HUES64 (cell line): ENCODE data around the gene ASMTL.

Source experiments
- H3K27ac ChIP-seq: 2 replicates; pipeline ENCODE4 v1.7.0; 2013; ENCODE audit warnings: low read depth, low read length, inconsistent platforms
- H3K27me3 ChIP-seq: 2 replicates; pipeline ENCODE4 v1.6.1; 2013; ENCODE audit warnings: mild to moderate bottlenecking, low read length; ENCODE audit not compliant: insufficient read depth
- H3K36me3 ChIP-seq: 2 replicates; pipeline ENCODE4 v1.6.1; 2013; ENCODE audit warnings: mild to moderate bottlenecking, low read length; ENCODE audit not compliant: insufficient read depth
- H3K4me1 ChIP-seq: 2 replicates; pipeline ENCODE4 v1.6.1; 2013; ENCODE audit warnings: mild to moderate bottlenecking, low read length, moderate library complexity; ENCODE audit not compliant: insufficient read depth
- H3K4me3 ChIP-seq: 2 replicates; pipeline ENCODE4 v1.5.1; 2013; ENCODE audit warnings: mild to moderate bottlenecking, low read length, moderate library complexity
- H3K9ac ChIP-seq: 2 replicates; pipeline ENCODE4 v1.6.1; 2013; ENCODE audit warnings: mild to moderate bottlenecking, low read depth, low read length
- H3K9me3 ChIP-seq: 2 replicates; pipeline ENCODE4 v1.6.1; 2013; ENCODE audit warnings: low read depth, low read length; ENCODE audit not compliant: insufficient read depth
- WGBS: fragments of 150-250, 120-280 bp; methylation state at CpG from one replicate; pipeline ENCODE4 v1.1.7; 2013; ENCODE audit warnings: missing lambda C conversion rate; 5-methylcytosine and 5-hydroxymethylcytosine counted together

ASMTL gene

DNA sequence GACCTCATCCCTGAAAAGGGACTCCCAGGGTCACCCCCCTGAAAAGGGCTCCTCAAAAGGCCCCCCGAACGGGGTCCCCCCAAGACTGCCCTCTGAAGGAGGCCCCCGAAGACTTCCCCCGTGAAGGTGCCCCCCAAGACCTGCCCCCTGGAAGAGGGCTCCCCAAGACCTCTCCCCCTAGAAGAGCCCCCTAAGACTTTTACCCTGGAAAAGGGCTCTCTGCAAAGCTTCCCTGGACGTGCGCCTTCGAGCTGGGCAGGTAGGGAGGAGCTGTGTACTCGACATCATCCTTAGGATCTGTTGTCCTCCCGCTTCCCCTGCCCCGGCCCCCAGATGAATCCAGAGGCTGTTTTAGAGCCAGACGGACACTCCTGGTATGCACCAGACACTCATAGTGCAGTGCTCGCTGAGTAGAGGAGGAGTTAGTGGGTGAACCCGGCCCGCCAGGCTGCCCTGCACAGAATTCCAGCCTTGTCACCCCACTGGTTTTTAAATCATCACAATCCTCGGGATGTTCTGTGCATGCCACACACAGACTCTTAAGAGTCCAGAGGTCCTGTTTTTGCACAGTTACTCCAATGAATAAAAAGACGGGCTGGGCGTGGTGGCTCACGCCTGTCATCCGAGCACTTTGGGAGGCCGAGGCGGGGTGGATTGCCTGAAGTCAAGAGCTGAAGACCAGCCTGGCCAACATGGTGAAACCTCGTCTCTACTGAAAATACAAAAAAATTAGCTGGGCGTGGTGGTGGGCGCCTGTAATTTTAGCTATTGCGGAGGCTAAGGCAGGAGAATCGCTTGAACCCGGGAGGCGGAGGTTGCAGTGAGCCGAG is 55.1 kb downstream of the ASMTL start:
- no peaks in the 10 kb centered on the region for H3K27me3 ChIP-seq
- H3K4me3 ChIP-seq = no peak overlapping the region
- H3K36me3 ChIP-seq = peaks cover 52% of the 10 kb centered on the region
- H3K9ac ChIP-seq = no peak overlapping the region
- H3K27ac ChIP-seq = no peak overlapping the region
- H3K9me3 ChIP-seq = no peaks in the 10 kb centered on the region
- WGBS = 95% methylated on average over 26 of the region's 29 CpGs
- H3K4me1 ChIP-seq = no peaks in the 10 kb centered on the region

DNA sequence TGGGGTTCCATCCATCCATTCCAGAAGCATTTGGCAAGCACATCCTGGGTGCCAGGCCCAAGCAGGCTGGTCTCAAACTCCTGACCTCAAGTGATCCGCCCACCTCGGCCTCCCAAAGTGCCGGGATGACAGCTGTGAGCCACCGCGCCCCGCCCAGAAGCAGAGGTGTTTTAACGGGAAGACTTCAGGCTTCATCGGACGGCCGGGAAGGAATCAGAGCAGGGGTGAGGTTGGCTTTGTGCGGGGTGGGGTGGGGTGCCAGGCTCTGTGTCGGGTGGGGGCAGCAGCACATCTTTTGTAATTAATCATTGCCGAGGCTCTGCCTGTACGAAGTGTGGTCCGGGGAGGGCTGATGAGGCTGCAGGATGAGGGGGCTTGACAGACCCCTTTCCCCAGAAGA is 55.7 kb downstream of the ASMTL start:
- Histone ChIP-seq H3K9ac (no peak overlapping the region), H3K27me3 (no peaks in the 10 kb centered on the region), H3K27ac (no peak overlapping the region), H3K36me3 (peaks cover 50% of the 10 kb centered on the region), H3K9me3 (no peaks in the 10 kb centered on the region), H3K4me3 (no peak overlapping the region), H3K4me1 (no peaks in the 10 kb centered on the region)
- 92% methylated on average over 15 of the region's 15 CpGs for WGBS

- WGBS = 95% methylated on average over 5 of the region's 5 CpGs
- Histone ChIP-seq H3K4me3 (no peak overlapping the region), H3K9me3 (no peaks in the 10 kb centered on the region), H3K36me3 (peaks cover 49% of the 10 kb centered on the region), H3K4me1 (no peaks in the 10 kb centered on the region), H3K9ac (no peak overlapping the region), H3K27me3 (no peaks in the 10 kb centered on the region), H3K27ac (no peak overlapping the region)
Observed at GRCh38 chrX:1395646-1396216, 57.0 kb downstream of the ASMTL start.

GRCh38 chrX:1394731-1395501 is 57.8 kb downstream of the ASMTL start:
- H3K4me1 ChIP-seq = no peaks in the 10 kb centered on the region
- no peak overlapping the region for H3K4me3 ChIP-seq
- H3K27me3 ChIP-seq = no peaks in the 10 kb centered on the region
- H3K27ac ChIP-seq = no peak overlapping the region; the same call in 1 of the 2 replicates
- H3K9me3 ChIP-seq = no peaks in the 10 kb centered on the region
- WGBS = 91% methylated on average over 22 of the region's 22 CpGs
- no peak overlapping the region for H3K9ac ChIP-seq
- H3K36me3 ChIP-seq = peaks cover 49% of the 10 kb centered on the region

- Histone ChIP-seq H3K27ac (no peak overlapping the region; the same call in 1 of the 2 replicates), H3K4me1 (no peaks in the 10 kb centered on the region), H3K9ac (no peak overlapping the region), H3K4me3 (0 out of 2 replicates have a peak overlapping the region, but pooled peaks have one; percentile 8), H3K9me3 (no peaks in the 10 kb centered on the region), H3K36me3 (peaks cover 53% of the 10 kb centered on the region), H3K27me3 (no peaks in the 10 kb centered on the region)
- WGBS = 65% methylated on average over 16 of the region's 16 CpGs
Observed at GRCh38 chrX:1393871-1394615, 58.7 kb downstream of the ASMTL start.

DNA sequence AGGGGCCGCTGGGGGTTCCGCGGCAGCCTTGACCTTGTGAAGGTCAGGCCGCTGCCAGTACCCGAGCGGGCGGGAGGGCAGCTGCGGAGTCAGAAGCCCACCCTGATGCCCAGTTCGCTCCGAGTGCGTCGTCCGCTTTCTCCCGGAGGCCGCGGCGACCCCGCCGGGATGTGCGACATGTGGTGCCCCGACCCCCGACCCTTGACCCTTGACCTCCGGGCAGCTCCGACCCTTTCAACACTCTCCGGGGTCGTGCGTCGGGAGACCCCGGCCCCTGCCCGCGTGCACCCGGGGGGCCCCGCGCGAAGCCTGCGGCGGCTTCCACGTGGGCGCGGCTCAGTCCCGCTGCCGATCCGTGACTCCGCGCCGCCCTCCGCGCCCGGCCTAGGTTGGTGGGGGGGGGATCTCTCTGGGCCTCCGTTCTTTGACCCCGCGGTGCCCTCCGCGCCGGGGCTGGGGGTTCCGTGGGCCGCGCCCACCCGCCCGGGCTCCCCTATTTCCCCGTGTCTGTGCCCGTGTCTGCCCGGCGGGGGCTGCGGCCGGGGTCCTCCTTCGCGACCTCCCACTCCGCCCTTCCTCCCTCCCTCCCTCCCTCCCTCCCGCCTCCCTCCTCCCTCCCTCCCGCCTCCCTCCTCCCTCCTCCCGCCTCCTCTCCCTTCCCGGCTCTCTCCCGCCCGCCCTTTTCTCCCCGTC is 60.2 kb downstream of the ASMTL start:
- WGBS = under 1% methylated on average over 64 of the region's 76 CpGs
- Histone ChIP-seq H3K4me1 (no peaks in the 10 kb centered on the region), H3K9me3 (no peaks in the 10 kb centered on the region), H3K27me3 (no peaks in the 10 kb centered on the region), H3K36me3 (peaks cover 56% of the 10 kb centered on the region), H3K27ac (peak overlapping the region; percentile 100), H3K4me3 (peak overlapping the region; percentile 96), H3K9ac (peak overlapping the region; percentile 100)

GRCh38 chrX:1391707-1392375 is 60.9 kb downstream of the ASMTL start, which contains the start of gene SLC25A6:
Gene SLC25A6 (minus strand): TSS chrX:1392113. CDS start chrX:1392009, 104 bp downstream.
- H3K27me3 ChIP-seq = no peaks in the 10 kb centered on the region
- peaks cover 58% of the 10 kb centered on the region for H3K36me3 ChIP-seq
- WGBS = under 1% methylated on average over 90 of the region's 90 CpGs
- H3K9ac ChIP-seq = peak within 1 kb of the TSS; percentile 100
- no peaks in the 10 kb centered on the region for H3K4me1 ChIP-seq
- H3K27ac ChIP-seq = peak within 1 kb of the TSS; percentile 100
- peak within 1 kb of the TSS; percentile 96 for H3K4me3 ChIP-seq
- H3K9me3 ChIP-seq = no peaks in the 10 kb centered on the region

DNA sequence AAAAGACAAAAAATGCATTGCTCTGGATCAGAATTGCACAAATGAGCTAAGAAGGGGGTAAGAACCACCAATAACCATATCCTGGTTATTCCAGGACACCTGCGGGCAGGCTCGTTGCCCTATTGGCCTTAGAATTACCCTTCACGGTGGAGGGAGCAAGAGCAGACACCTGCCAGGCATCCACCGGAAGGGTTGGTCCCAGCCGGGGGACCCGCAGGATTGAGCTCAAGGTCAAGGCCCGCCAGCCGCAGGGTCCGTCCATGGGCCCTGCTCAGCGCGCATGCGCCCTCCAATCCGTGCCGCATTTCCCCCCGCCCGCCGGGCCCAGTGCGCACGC is 61.4 kb downstream of the ASMTL start:
- Histone ChIP-seq H3K27ac (peak overlapping the region; percentile 100), H3K36me3 (peaks cover 58% of the 10 kb centered on the region)

GRCh38 chrX:1390621-1391369 is 61.9 kb downstream of the ASMTL start:
- Histone ChIP-seq H3K27me3 (no peaks in the 10 kb centered on the region), H3K4me3 (peak overlapping the region; percentile 96), H3K9me3 (no peaks in the 10 kb centered on the region), H3K4me1 (no peaks in the 10 kb centered on the region), H3K36me3 (peaks cover 58% of the 10 kb centered on the region), H3K9ac (peak overlapping the region; percentile 100), H3K27ac (peak overlapping the region; percentile 100)
- 55% methylated on average over 30 of the region's 30 CpGs for WGBS

More for the DNA sequence above, 61.4 kb downstream of the ASMTL start:
- H3K9ac ChIP-seq = peak overlapping the region; percentile 100
- WGBS = under 1% methylated on average over 19 of the region's 19 CpGs
- H3K9me3 ChIP-seq = no peaks in the 10 kb centered on the region
- H3K27me3 ChIP-seq = no peaks in the 10 kb centered on the region
- no peaks in the 10 kb centered on the region for H3K4me1 ChIP-seq
- peak overlapping the region; percentile 96 for H3K4me3 ChIP-seq
